NCI-H187 treated with DMSO at 0.1 percent for 48 hours (cell line): ENCODE data around the gene PEG3.
"Not testable (repeated sequence)": the region's sequence is repeated elsewhere in the genome, so short reads cannot be mapped to it uniquely, and the experiment has no call there.

Experiments
- DNase-seq: peaks from one replicate; lab custom pipeline; 2025; lab: John Stamatoyannopoulos, UW

PEG3 gene

GRCh38 chr19:56840451-56841192 is at the start of gene PEG3, which contains the start of gene ZIM2:
Gene PEG3, minus strand, starts transcription at chr19:56840726. Its CDS starts 16,071 bp downstream, at chr19:56824655.
Gene ZIM2, minus strand, starts transcription at chr19:56840726. Its CDS starts 16,449 bp downstream, at chr19:56824277.
- no peak for DNase-seq

DNA sequence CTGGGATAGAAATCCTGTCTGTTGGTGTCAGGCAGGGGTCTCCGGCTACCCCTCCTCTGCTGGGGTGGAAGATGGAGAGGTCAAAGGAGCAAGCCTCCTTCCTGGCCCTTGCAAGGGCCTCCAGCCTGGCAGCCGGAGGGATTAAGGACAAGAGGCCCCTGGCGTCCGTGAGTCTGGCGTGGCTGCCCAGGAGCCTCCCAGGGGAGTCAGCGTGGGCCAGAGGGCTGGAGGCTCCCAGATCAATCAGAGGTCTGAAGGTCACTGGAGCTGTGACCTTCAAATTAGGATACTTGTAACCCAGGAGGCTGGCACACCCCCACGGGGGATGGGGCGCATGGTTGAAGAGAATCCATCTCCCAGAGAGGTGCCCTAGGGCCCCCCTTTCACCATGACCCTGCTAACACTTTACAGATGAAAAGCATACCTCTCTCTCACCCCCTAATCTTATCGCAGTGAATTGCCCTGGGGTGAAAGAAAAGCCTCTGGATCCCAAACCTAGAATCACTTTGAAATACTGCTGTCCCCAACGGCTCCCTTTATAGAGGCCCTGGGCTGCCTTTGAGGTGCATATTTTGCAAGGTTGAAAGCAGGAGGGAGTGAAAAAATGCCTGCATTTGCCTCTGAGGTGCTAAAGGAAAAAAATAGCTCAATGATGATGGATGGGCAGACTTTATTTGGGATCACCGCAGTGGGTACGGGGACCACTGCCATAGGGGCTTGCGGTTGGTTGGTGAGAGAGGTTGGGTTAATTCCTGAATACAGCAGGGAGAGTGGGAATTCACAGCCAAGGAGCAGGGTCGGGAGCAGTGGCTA is 44.9 kb upstream of the PEG3 start:
- no peak for DNase-seq

GRCh38 chr19:56884441-56884840 is 43.9 kb upstream of the PEG3 start:
- no peak for DNase-seq

DNA sequence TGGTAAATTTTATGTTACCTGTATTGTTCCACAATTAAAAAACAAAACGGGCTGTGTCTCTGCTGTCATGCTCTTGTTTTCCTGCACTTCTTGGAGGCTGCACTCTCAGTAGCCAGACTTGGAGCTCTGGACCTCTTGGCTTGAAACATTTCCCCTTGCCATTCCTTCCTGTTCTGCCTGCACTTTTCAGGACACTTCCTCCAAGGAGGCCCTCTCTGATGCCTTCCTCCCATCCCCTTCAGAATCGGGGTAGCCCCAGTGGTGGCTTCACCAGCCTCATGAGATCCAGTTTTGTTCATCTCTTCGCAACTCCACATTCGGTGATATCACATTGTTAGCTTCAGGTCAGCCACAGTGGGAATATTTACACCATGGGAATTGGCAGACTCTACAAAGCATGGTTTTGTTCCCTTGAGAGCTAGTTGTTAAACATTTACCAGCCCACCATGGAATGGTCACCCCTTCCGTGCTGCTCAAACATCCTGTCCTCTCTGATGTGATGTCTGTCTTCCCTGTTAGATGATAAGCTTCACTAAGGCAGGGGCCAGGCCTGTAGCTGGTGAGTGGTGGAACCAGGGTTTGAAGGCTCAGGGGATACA is 40.2 kb upstream of the PEG3 start:
- no peak for DNase-seq

GRCh38 chr19:56877069-56877715 is 36.7 kb upstream of the PEG3 start:
- no peak for DNase-seq

DNA sequence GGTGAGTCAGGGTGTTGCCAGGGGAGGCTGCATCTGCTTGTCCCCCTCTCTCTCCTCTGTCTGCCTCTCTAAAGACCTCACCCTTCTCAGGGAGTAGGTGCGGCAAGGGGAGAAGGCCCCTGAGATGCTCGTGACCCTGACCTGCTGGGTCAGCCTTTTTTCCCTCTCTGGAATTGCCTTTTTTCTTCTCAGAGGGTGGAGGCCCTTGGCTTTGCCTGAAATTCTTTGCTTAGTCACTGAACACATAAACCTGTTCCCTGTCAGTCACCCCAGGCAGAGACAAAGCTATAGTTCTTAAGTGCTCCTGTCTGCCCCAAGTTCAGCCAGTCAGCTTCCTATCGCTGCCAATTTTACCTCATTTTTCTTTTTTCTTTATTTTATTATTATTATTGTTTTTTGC is 35.2 kb upstream of the PEG3 start:
- DNase-seq, result no peak

DNA sequence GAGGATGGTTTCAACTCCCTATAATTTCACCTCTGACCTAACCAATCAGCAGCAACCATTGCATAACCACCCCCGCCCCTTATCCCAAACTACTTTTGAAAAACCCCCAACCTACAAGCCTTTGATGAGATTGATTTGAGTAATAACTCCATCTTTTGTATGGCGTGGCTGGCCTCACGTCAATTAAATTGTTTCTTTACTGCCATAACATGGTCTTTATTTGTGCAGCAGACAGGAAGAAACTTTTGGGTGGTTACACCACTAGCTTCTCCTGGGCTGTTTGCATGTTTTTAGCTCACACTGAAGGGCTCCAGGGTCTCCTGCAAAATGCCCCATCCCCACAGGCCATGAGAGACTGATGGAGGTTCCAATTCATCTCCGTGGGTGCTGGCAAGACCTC is 34.0 kb upstream of the PEG3 start:
- no peak for DNase-seq

- no peak for DNase-seq
Measured at GRCh38 chr19:56873493-56873892, 33.0 kb upstream of the PEG3 start.

- no peak for DNase-seq
Measured at GRCh38 chr19:56869886-56870285, 29.4 kb upstream of the PEG3 start.

DNA sequence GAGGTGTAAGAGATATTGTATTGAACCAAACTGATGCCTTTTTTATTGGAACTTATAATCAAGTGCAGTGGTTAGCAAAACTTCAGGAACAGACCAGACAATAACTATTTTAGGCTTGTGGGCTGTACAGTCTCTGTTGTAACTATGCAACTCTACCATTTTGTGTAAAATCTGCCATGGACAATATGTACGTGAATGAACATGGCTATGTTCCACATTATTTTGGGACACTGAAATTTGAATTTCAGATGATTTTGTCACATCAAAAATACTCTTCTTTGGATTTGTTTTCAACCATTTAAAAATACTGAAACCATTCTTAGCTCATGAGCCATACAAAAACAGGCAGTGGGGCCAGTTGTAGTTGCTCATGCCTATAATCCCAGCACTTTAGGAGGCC is 27.9 kb upstream of the PEG3 start:
- no peak for DNase-seq

- no peak for DNase-seq
Measured at GRCh38 chr19:56866538-56866937, 26.0 kb upstream of the PEG3 start.

GRCh38 chr19:56864443-56865125 is 24.1 kb upstream of the PEG3 start:
- no peak for DNase-seq

DNA sequence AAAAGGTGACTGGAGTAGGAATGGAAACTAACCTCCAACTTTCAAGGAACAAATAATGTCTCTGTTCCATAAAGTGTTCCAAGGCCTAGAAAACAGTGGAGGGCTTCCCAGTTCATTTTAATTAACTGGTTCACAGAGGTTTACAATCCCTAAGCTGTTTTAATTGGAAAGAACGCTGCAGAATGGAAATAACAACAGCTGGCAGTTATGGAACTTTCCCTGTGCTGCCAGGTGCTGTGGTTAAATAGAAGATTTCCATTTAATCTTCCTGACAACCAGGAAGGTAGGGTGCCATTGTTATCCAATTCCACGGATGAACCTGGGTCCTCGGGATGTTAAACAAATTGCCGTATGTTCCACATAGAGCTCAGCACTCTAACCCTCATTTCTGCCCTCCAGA is 22.2 kb upstream of the PEG3 start:
- no peak for DNase-seq

DNA sequence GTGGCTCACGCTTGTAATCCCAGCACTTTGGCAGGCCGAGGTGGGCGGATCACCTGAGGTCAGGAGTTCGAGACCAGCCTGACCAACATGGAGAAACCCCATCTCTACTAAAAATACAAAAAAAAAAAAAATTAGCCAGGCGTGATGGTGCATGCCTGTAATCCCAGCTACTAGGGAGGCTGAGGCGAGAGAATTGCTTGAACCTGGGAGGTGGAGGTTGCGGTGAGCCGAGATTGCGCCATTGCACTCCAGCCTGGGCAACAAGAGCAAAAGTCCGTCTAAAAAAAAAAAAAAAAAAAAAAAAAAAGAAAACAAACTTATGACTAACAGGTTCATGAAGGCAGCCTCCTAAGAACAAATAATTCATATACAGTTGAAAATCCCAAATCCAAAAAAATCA is 19.9 kb upstream of the PEG3 start:
- not testable (repeated sequence) for DNase-seq

DNA sequence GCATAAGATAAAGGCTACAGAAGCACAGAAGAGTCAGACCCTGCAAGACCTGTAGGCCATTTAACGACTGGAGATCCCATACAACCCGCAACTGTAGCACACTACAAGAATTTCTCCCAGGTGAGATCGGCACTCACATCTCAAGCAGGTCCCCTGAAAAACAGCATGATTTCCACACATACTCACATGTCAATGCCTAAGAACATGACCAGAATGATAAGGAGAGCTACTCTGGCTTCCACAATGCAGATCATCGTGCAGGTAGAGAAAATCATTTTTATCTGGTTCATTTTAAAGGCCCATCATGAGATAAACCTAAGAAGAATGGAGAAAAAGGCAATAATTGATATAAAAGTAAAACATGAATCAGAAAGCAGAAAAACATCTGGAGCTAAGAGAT is 17.5 kb upstream of the PEG3 start:
- no peak for DNase-seq

DNA sequence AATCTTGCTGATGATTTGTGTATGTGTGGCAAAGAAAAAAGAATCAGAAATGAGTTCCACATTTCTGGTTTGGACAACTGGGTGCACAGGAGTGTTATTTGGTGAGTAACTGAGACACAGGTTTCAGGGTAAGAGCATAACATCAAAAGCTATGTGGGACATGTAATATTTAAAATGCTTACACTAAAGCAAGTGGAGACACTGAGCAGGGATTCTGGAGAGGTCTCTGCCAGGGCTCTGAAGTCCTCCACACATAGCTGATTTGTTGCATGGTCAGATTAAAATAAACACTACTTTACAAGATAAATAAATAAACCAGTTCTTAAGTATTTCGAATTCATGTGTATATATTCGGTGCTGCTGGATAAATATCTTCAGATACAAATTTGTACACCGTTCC is 16.3 kb upstream of the PEG3 start:
- no peak for DNase-seq

- DNase-seq, result not testable (repeated sequence)
Measured at GRCh38 chr19:56852361-56852760, 11.8 kb upstream of the PEG3 start.

DNA sequence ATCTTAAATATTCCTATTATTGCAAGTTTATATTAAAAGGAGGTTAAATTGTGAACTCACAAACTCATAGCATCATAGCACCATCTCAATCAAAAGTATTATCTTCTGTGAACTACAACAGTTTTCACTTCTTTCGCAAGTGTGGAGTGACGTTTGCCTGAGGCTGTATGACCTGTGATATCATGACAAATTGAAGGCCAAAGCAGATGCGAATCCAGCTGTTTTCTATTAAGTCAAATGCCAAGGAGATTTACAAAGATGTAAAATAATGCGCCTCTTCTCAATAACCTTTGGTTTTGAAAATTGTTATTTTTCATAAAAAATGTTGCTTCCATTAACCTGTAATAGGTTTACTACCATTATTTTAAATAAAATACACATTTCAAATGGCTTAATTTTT is 7.6 kb upstream of the PEG3 start:
- DNase-seq, result no peak

DNA sequence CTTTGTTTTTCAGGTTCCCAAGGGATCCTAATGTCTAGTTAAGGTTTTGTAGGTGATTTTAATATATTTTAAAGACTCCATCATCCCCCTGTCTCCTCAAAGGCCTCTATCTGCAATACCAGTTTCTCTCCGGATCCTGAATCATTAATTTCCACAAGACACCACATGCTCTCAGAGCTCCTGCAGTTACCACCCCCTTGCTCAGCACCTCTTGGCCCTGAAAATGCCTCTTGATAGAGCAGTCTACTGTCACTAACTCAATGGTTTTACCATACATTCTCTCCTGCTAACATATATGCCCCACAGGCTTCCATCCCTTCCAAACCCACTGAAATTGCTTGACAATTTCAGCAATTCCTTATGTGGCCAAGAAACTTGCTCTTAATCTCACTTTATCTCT is 1.9 kb upstream of the PEG3 start:
- no peak for DNase-seq

DNA sequence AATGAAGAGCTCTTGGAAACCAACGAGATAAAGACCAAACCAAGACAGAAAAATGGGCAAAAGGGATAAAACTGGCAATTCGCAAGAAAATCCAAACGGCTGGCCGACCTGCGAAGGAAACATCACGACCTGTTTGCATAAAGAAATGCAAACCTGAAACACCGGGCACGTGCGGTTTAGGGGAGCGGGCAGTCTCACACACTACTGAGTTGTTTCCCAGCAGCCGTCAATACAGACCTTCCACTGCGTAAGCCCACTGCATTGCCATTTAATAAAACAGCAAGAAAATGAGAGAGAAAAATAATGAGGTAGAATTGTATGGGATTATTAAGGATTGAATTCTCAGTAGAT is 642 bp upstream of the PEG3 start:
- no peak for DNase-seq

GRCh38 chr19:56839652-56840450 is 675 bp downstream of the PEG3 start:
- no peak for DNase-seq
